K562 (cell line): ENCODE results near the gene SEC24C. TPM values are rescaled to one million over a fixed set of nuclear protein-coding genes. Genes with fewer than 3 reads are reported as not detected.

Source experiments
- ATAC-seq: fragments of 200-7000 bp; cut with Tn5 transposase; 3 replicates; pipeline ENCODE4 v1.9.1; 2020; ENCODE audit warnings: moderate library complexity
- BruUV-seq: library from RNA; stranded (reverse); fragments of 400-500 nt; replicated peaks from 2 replicates; lab custom pipeline; 2021; lab: Mats Ljungman, UMichigan
- CTCF ChIA-PET: fragments of 300-600 bp; formaldehyde crosslinking; extraction: SDS; loops from one replicate; lab custom pipeline; 2021; ENCODE audit warnings: low intra/inter-chr PET ratio; lab: Yijun Ruan, JAX
- POLR2A ChIA-PET: fragments of 300-600, 350-650 bp; sonication (Branson Sonifier 250); formaldehyde crosslinking; extraction: SDS; loops from one replicate; lab custom pipeline; 2021; ENCODE audit warnings: antibody characterized with exemption, inconsistent platforms; lab: Yijun Ruan, JAX
- DNase-seq, 4 experiments: peaks; one replicate each; pipeline versions ENCODE4 v3.0.0 to v3.0.0-alpha.2; 2011 to 2018; ENCODE audit warnings: low spot score in 3 of 4, mixed read lengths in 3 of 4; ENCODE audit errors: extremely low read depth in 1 of 4
- FAIRE-seq: peaks from 2 replicates; lab custom pipeline; 2011; peaks lifted over from hg19 to GRCh38; lab: Jason Lieb, UNC
- H2AFZ ChIP-seq: 2 replicates; pipeline ENCODE4 v1.6.0; 2011; ENCODE audit warnings: low read depth, low read length, control low read depth, inconsistent platforms
- H3K27ac ChIP-seq: fragments of 200-600 bp; 3 replicates; pipeline ENCODE4 v1.8.0; 2011; ENCODE audit warnings: low read depth, mild to moderate bottlenecking, control low read depth, inconsistent platforms, low read length, moderate library complexity, mixed read lengths; ENCODE audit errors: extremely low read depth
- H3K27me3 ChIP-seq, 2 experiments: fragments of 300-600 bp in 1 of 2; 2 replicates in 1 of 2; 3 replicates in 1 of 2; pipeline versions ENCODE4 v1.6.0 to v1.8.0; 2011; ENCODE audit warnings: inconsistent platforms in 2 of 2, low read length in 2 of 2, mild to moderate bottlenecking in 1 of 2, mixed read lengths in 1 of 2, moderate library complexity in 1 of 2; ENCODE audit not compliant: control insufficient read depth in 2 of 2, insufficient read depth in 2 of 2
- H3K36me3 ChIP-seq: fragments of 300-600 bp; 3 replicates; pipeline ENCODE4 v1.8.0; 2011; ENCODE audit warnings: mild to moderate bottlenecking, low read length, inconsistent platforms; ENCODE audit not compliant: control insufficient read depth, insufficient read depth
- H3K4me1 ChIP-seq, 2 experiments: fragments of 200-600 bp in 1 of 2; replicated peaks in 1 of 2; 2 replicates in 1 of 2; 3 replicates in 1 of 2; pipeline versions ENCODE4 v1.5.1 to v1.8.0; 2011; ENCODE audit warnings: inconsistent platforms in 2 of 2, low read length in 2 of 2, mild to moderate bottlenecking in 1 of 2, mixed read lengths in 1 of 2, moderate library complexity in 1 of 2; ENCODE audit not compliant: control insufficient read depth in 2 of 2, insufficient read depth in 2 of 2
- H3K4me2 ChIP-seq: 2 replicates; pipeline ENCODE4 v1.6.1; 2011; ENCODE audit warnings: low read length, control low read depth, inconsistent platforms, mixed read lengths; ENCODE audit not compliant: insufficient read depth
- H3K4me3 ChIP-seq: fragments of 200-600 bp; sonication (generic), shearing (Covaris generic); 2 replicates; pipeline ENCODE4 v1.5.1; 2016; ENCODE audit warnings: control low read depth, inconsistent platforms
- H3K79me2 ChIP-seq: fragments of 200-600 bp; 3 replicates; pipeline ENCODE4 v1.8.0; 2011; ENCODE audit warnings: low read length, inconsistent platforms; ENCODE audit not compliant: control insufficient read depth, insufficient read depth
- H3K9ac ChIP-seq, 2 experiments: 2 replicates each; pipeline versions ENCODE4 v1.6.0 to v1.6.1; 2011; ENCODE audit warnings: low read depth in 2 of 2, low read length in 2 of 2, control low read depth in 1 of 2, inconsistent platforms in 1 of 2, mild to moderate bottlenecking in 1 of 2, mixed read lengths in 1 of 2; ENCODE audit not compliant: insufficient read depth in 1 of 2
- H3K9me1 ChIP-seq: one replicate; pipeline ENCODE4 v1.6.0; 2011; ENCODE audit warnings: inconsistent platforms, mild to moderate bottlenecking, low read length, moderate library complexity; ENCODE audit not compliant: control insufficient read depth, insufficient read depth
- H3K9me3 ChIP-seq: replicated peaks from 2 replicates; pipeline ENCODE4 v1.5.1; 2011; ENCODE audit warnings: low read depth, low read length, inconsistent platforms; ENCODE audit not compliant: control insufficient read depth, insufficient read depth
- H4K20me1 ChIP-seq: replicated peaks from 2 replicates; pipeline ENCODE4 v1.6.1; 2011; ENCODE audit warnings: low read length, inconsistent platforms, mixed read lengths; ENCODE audit not compliant: control insufficient read depth, insufficient read depth
- CBX8 ChIP-seq: fragments of 200-600 bp; sonication (generic); IDR thresholded peaks from 2 replicates; pipeline ENCODE4 v1.6.1; 2012; ENCODE audit warnings: borderline replicate concordance, mixed run types, low read depth, mild to moderate bottlenecking, moderate library complexity, mixed read lengths, low read length, control low read depth, inconsistent platforms; ENCODE audit not compliant: poor library complexity, severe bottlenecking; ENCODE audit errors: extremely low read depth
- L3MBTL2 ChIP-seq: fragments of 450-650 bp; IDR thresholded peaks from 2 replicates; pipeline ENCODE4 v1.6.1; 2016; ENCODE audit warnings: mild to moderate bottlenecking, moderate library complexity
- NBN ChIP-seq: fragments of 450-650 bp; IDR thresholded peaks from 2 replicates; pipeline ENCODE4 v1.6.1; 2016; ENCODE audit warnings: low read depth, mild to moderate bottlenecking
- NFIC ChIP-seq: fragments of 450-650 bp; IDR thresholded peaks from 2 replicates; pipeline ENCODE4 v1.6.1; 2017; ENCODE audit warnings: mild to moderate bottlenecking, inconsistent platforms
- NFYB ChIP-seq: IDR thresholded peaks from 2 replicates; pipeline ENCODE4 v1.6.1; 2011; ENCODE audit warnings: mild to moderate bottlenecking, moderate library complexity; ENCODE audit not compliant: insufficient read length; ENCODE audit errors: extremely low read depth
- NR4A1 ChIP-seq, 2 experiments: fragments of 250-450 bp in 1 of 2; fragments of 450-650 bp in 1 of 2; sonication (Bioruptor Pico) in 1 of 2; IDR thresholded peaks; 2 replicates each; pipeline versions ENCODE4 v1.4.0 to v1.6.1; 2016 to 2020; ENCODE audit warnings: mild to moderate bottlenecking in 2 of 2, missing compliant biosample characterization in 1 of 2, missing genetic modification characterization in 1 of 2, moderate library complexity in 1 of 2
- PCBP2 ChIP-seq: fragments of 200-400 bp; formaldehyde crosslinking; IDR thresholded peaks from 2 replicates; pipeline ENCODE4 v1.6.1; 2018; ENCODE audit warnings: low read length, low read depth, mild to moderate bottlenecking, moderate library complexity; ENCODE audit not compliant: poor library complexity, severe bottlenecking
- TAL1 ChIP-seq: fragments of 450-650 bp; IDR thresholded peaks from 2 replicates; pipeline ENCODE4 v1.6.1; 2016; ENCODE audit warnings: mild to moderate bottlenecking
- ZNF175 ChIP-seq: fragments of 200-800 bp; sonication (Bioruptor generic); IDR thresholded peaks from 2 replicates; pipeline ENCODE4 v1.6.1; 2016; ENCODE audit warnings: low read depth, mild to moderate bottlenecking, missing genetic modification characterization, missing compliant biosample characterization
- ZNF224 ChIP-seq: sonication (generic); formaldehyde crosslinking; IDR thresholded peaks from 2 replicates; pipeline ENCODE4 v1.8.0; 2022; ENCODE audit warnings: mild to moderate bottlenecking, missing genetic modification reagents
- WGBS: fragments of 100-300 bp; shearing (Covaris generic); methylation state at CpG from one replicate; pipeline ENCODE4 v1.1.6; 2016; ENCODE audit warnings: low coverage, mixed read lengths; ENCODE audit not compliant: insufficient coverage; ENCODE audit errors: missing lambda C conversion rate; 5-methylcytosine and 5-hydroxymethylcytosine counted together
- in situ Hi-C: fragments of 300-500 bp; cut with MboI; formaldehyde crosslinking; loops from 4 replicates; pipeline ENCODE4 v1.15.0; 2018; ENCODE audit warnings: inconsistent platforms, mixed read lengths
- intact Hi-C: fragments of 100-400 bp; cut with micrococcal nuclease; formaldehyde crosslinking; loops from 2 replicates; pipeline ENCODE4 v1.14.2; 2022
- polyA plus RNA-seq, 8 experiments: library from polyadenylated mRNA; depleted of rRNA in 4 of 8; stranded (reverse) in 5 of 8; unstranded in 3 of 8; fragments of >200 nt; fragmentation: Nextera tagmentation in 2 of 8; fragmentation: Illumina TruSeq in 1 of 8; extraction: Ambion mirVana in 2 of 8; extraction: Trizol in 1 of 8; gene quantifications; 2 replicates each; pipeline versions ENCODE4 v1.2.1 to v1.2.3, GENCODE V29; 2011 to 2014; ENCODE audit warnings: inconsistent platforms in 1 of 8, missing spikeins in 1 of 8
- total RNA-seq, 7 experiments: library from RNA; depleted of rRNA in 6 of 7; stranded (reverse); fragments of >200 nt in 6 of 7; fragmentation: Illumina TruSeq in 2 of 7; extraction: Trizol in 2 of 7; gene quantifications; 2 replicates each; pipeline versions ENCODE4 v1.2.1 to v1.2.3, GENCODE V29; 2011 to 2021; ENCODE audit warnings: low replicate concordance in 1 of 7
- TF ChIP-seq, protein P1 (sequence below): fragments of 250-450 bp; sonication (Bioruptor Pico); IDR thresholded peaks from 2 replicates; pipeline ENCODE4 v1.9.0; 2021; ENCODE audit warnings: mild to moderate bottlenecking, inconsistent platforms
- TF ChIP-seq, protein P2 (sequence below): sonication (generic); formaldehyde crosslinking; IDR thresholded peaks from 2 replicates; pipeline ENCODE4 v1.8.0; 2022; ENCODE audit warnings: mild to moderate bottlenecking, missing genetic modification reagents, borderline replicate concordance

The SEC24C gene
- total and polyA plus RNA-seq, 9 of the 15 experiments (the other 6 are each of a cell fraction or from before 2014, with no cell fraction given): 19.0 to 115 (median 70.5) TPM

DNA sequence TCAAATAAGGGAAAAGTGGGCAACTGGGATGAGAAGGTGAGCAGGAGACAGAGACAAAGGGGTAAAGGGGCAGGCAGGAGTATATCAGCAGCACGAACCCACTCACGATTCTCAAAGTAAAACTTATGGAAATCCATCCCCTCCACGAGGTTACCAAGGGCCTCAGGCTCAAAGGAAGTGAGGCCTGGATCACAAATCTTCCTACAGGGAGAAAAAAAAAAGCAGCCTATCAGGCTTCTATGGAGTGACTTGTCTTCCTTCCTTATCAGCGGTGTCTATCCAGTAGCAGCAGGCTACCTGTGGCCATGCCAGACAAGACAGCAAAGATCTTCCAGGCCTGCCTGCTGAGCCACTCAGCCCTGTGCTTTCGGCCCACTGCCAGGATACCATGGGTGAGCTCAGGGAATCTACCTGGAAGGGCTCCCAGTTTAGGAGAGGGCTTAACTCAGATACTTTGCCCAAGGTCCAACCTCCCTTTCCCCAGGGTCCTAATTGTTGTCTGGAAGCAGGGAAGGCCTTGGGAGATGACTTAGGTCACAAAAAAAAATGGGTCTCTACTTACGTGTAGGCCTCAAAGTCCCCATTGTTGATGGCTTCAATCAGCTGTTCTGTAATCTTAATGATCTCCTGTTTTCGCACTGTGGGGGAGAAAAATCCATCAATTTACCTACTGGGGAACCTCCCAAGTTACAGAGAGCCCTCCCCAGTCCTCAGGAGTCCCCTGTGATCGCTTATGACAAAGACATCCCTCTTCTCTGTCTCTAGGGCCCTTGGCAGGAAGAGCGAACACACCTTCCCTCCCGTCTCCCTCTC, 73.0 kb downstream of the SEC24C start:
- in situ Hi-C loops: no loop called here
- FAIRE-seq: peak; percentile 78
- no peaks in the 10 kb centered on the region for H3K9me1 ChIP-seq
- ChIA-PET CTCF (interaction anchor here (1.1 kb wide), 1 partner anchor 32 kb away, joined by 3 read pairs; no protein-coding TSS in a partner anchor), POLR2A (interaction anchor here (0.6 to 1.7 kb wide), 5 partner anchors 10 to 1978 kb away, joined by 3 to 12 read pairs (median 3); no protein-coding TSS in a partner anchor)
- H3K27ac ChIP-seq: peak overlapping the region; percentile 62
- H3K9me3 ChIP-seq: no peaks in the 10 kb centered on the region
- BruUV-seq: no TSS peak
- peaks cover 50% of the 10 kb centered on the region; the same call in 2 of the 3 replicates for H3K36me3 ChIP-seq
- ATAC-seq: peak; percentile 54
- intact Hi-C loops: no loop called here
- H2AFZ ChIP-seq: peak overlapping the region; percentile 45
- peaks cover 42 to 44% of the 10 kb centered on the region in 2 experiments for H3K4me1 ChIP-seq
- 35% methylated on average over 10 of the region's 10 CpGs for WGBS
- H4K20me1 ChIP-seq: no peaks in the 10 kb centered on the region
- H3K27me3 ChIP-seq: no peaks in the 10 kb centered on the region
- no peaks in the 10 kb centered on the region; the same call in 2 of the 3 replicates for H3K79me2 ChIP-seq
- H3K4me3 ChIP-seq: no peak overlapping the region
- peak; percentile 71 to 80 (median 76) for DNase-seq
- peak overlapping the region; percentile 51 for H3K4me2 ChIP-seq
- peak overlapping the region; percentile 3 to 48; a peak in 3 of 4 replicates for H3K9ac ChIP-seq
- TF ChIP-seq CBX8 (no peak), PCBP2 (no peak), ZNF175 (CRISPR knock-in tag) (0 out of 2 replicates have a peak, but pooled peaks have one; percentile 69), NFIC (no peak; the same call in 1 of the 2 replicates), NBN (no peak), NFYB (peak; percentile 19), L3MBTL2 (peak; percentile 66), ZNF224 (CRISPR knock-in tag) (no peak), NR4A1 (CRISPR knock-in tag; IDR thresholded peaks at IDR 0.05) (0 out of 2 replicates have a peak, but pooled peaks have one; percentile 36), NR4A1 (tag; IDR thresholded peaks at IDR 0.05) (no peak), TAL1 (peak; percentile 54)
- TF ChIP-seq, protein P1, sequence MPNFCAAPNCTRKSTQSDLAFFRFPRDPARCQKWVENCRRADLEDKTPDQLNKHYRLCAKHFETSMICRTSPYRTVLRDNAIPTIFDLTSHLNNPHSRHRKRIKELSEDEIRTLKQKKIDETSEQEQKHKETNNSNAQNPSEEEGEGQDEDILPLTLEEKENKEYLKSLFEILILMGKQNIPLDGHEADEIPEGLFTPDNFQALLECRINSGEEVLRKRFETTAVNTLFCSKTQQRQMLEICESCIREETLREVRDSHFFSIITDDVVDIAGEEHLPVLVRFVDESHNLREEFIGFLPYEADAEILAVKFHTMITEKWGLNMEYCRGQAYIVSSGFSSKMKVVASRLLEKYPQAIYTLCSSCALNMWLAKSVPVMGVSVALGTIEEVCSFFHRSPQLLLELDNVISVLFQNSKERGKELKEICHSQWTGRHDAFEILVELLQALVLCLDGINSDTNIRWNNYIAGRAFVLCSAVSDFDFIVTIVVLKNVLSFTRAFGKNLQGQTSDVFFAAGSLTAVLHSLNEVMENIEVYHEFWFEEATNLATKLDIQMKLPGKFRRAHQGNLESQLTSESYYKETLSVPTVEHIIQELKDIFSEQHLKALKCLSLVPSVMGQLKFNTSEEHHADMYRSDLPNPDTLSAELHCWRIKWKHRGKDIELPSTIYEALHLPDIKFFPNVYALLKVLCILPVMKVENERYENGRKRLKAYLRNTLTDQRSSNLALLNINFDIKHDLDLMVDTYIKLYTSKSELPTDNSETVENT (CRISPR knock-in tag): 0 out of 2 replicates have a peak, but pooled peaks have one; percentile 34
- TF ChIP-seq, protein P2, sequence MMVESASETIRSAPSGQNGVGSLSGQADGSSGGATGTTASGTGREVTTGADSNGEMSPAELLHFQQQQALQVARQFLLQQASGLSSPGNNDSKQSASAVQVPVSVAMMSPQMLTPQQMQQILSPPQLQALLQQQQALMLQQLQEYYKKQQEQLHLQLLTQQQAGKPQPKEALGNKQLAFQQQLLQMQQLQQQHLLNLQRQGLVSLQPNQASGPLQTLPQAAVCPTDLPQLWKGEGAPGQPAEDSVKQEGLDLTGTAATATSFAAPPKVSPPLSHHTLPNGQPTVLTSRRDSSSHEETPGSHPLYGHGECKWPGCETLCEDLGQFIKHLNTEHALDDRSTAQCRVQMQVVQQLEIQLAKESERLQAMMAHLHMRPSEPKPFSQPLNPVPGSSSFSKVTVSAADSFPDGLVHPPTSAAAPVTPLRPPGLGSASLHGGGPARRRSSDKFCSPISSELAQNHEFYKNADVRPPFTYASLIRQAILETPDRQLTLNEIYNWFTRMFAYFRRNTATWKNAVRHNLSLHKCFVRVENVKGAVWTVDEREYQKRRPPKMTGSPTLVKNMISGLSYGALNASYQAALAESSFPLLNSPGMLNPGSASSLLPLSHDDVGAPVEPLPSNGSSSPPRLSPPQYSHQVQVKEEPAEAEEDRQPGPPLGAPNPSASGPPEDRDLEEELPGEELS (CRISPR knock-in tag): no peak
